HepG2 (cell line): Measurements from ENCODE around the gene PGPEP1. TPM values are rescaled to one million over a fixed set of nuclear protein-coding genes. Genes with fewer than 3 reads are reported as not detected.

ENCODE experiments used
- DMTF1 ChIP-seq: sonication (generic); formaldehyde crosslinking; IDR thresholded peaks from 2 replicates; pipeline ENCODE4 v1.4.0; 2020; ENCODE audit warnings: mild to moderate bottlenecking, missing genetic modification reagents
- HMGXB4 ChIP-seq, 2 experiments: sonication (generic) in 1 of 2; formaldehyde crosslinking in 1 of 2; IDR thresholded peaks; 2 replicates each; pipeline versions ENCODE4 v1.4.0 to v1.6.1; 2018 to 2020; ENCODE audit warnings: missing genetic modification reagents in 2 of 2, borderline replicate concordance in 1 of 2, low read depth in 1 of 2, mild to moderate bottlenecking in 1 of 2, missing biosample characterization in 1 of 2
- KAT2B ChIP-seq: fragments of 150-350 bp; IDR thresholded peaks from 2 replicates; pipeline ENCODE4 v1.6.1; 2014; ENCODE audit warnings: low read depth, low read length, borderline replicate concordance
- KLF16 ChIP-seq, 2 experiments: sonication (generic) in 1 of 2; formaldehyde crosslinking in 1 of 2; IDR thresholded peaks; 2 replicates each; pipeline versions ENCODE4 v1.6.1 to v1.8.0; 2016 to 2023; ENCODE audit warnings: missing genetic modification reagents in 2 of 2, missing compliant biosample characterization in 1 of 2
- PRDM10 ChIP-seq: sonication (generic); formaldehyde crosslinking; IDR thresholded peaks from 2 replicates; pipeline ENCODE4 v1.4.0; 2020; ENCODE audit warnings: low read depth, missing genetic modification reagents
- PTBP1 ChIP-seq: fragments of 200-400 bp; formaldehyde crosslinking; IDR thresholded peaks from 2 replicates; pipeline ENCODE4 v1.6.1; 2018; ENCODE audit warnings: low read length, low read depth; ENCODE audit not compliant: poor library complexity, severe bottlenecking
- RBM22 ChIP-seq: fragments of 200-400 bp; formaldehyde crosslinking; optimal IDR thresholded peaks from 2 replicates; pipeline ENCODE3; 2017; ENCODE audit warnings: mild to moderate bottlenecking, low read length, moderate library complexity
- SMAD3 ChIP-seq: sonication (generic); formaldehyde crosslinking; IDR thresholded peaks from 2 replicates; pipeline ENCODE4 v1.4.0; 2020; ENCODE audit warnings: missing genetic modification reagents
- SRF ChIP-seq: IDR thresholded peaks from 2 replicates; pipeline ENCODE4 v1.6.1; 2011; ENCODE audit warnings: mild to moderate bottlenecking, low read depth, low read length, moderate library complexity
- TEAD3 ChIP-seq: optimal IDR thresholded peaks from 2 replicates; pipeline ENCODE3; 2016; ENCODE audit warnings: borderline replicate concordance
- ZBTB20 ChIP-seq: sonication (generic); formaldehyde crosslinking; IDR thresholded peaks from 2 replicates; pipeline ENCODE4 v1.8.1; 2023; ENCODE audit warnings: missing genetic modification reagents, low read depth, mild to moderate bottlenecking, borderline replicate concordance
- ZMYM3 ChIP-seq: sonication (generic); formaldehyde crosslinking; IDR thresholded peaks from 2 replicates; pipeline ENCODE4 v1.5.1; 2020; ENCODE audit warnings: mild to moderate bottlenecking, missing genetic modification reagents
- ZNF343 ChIP-seq: sonication (generic); formaldehyde crosslinking; IDR thresholded peaks from 2 replicates; pipeline ENCODE4 v1.4.0; 2020; ENCODE audit warnings: mild to moderate bottlenecking, missing genetic modification reagents
- ZNF605 ChIP-seq: sonication (generic); formaldehyde crosslinking; IDR thresholded peaks from 2 replicates; pipeline ENCODE4 v1.8.0; 2022; ENCODE audit warnings: mild to moderate bottlenecking, missing genetic modification reagents
- ZNF768 ChIP-seq: sonication (generic); formaldehyde crosslinking; IDR thresholded peaks from 2 replicates; pipeline ENCODE4 v1.4.0; 2020; ENCODE audit warnings: missing genetic modification reagents
- polyA plus RNA-seq, 8 experiments: library from polyadenylated mRNA; depleted of rRNA in 3 of 8; stranded (reverse) in 7 of 8; unstranded in 1 of 8; fragments of >200 nt; fragmentation: Illumina TruSeq in 4 of 8; extraction: Trizol in 4 of 8; gene quantifications; 2 replicates each; pipeline versions ENCODE4 v1.2.1 to v1.2.3, GENCODE V29; 2011 to 2016; ENCODE audit warnings: low read depth in 4 of 8, missing spikeins in 1 of 8, mixed read lengths in 1 of 8; ENCODE audit not compliant: insufficient read depth in 1 of 8
- total RNA-seq, 5 experiments: library from RNA; depleted of rRNA; stranded (reverse); fragments of >200 nt; fragmentation: Illumina TruSeq; extraction: Trizol; gene quantifications; 2 replicates each; pipeline ENCODE4 v1.2.3, GENCODE V29; 2016; ENCODE audit warnings: low read depth in 1 of 5
- TF ChIP-seq, protein P1 (sequence below): sonication (generic); formaldehyde crosslinking; IDR thresholded peaks from 2 replicates; pipeline ENCODE4 v1.5.0; 2020; ENCODE audit warnings: mild to moderate bottlenecking, missing genetic modification reagents

The PGPEP1 gene
- total and polyA plus RNA-seq, 2 of the 13 experiments (the other 11 are each of a cell fraction or from before 2014, with no cell fraction given), result 53.1 to 56.6 TPM

GRCh38 chr19:18390065-18390907, 49.9 kb downstream of the PGPEP1 start (continued):
- TF ChIP-seq PRDM10 (no peak), HMGXB4 (CRISPR knock-in tag; IDR thresholded peaks at IDR 0.05; ENCODE audit: borderline replicate concordance in 1 of 2, low read depth in 1 of 2) (no peak; a peak in 1 of 4 replicates), KAT2B (no peak), SRF (no peak), ZBTB20 (no peak), ZMYM3 (CRISPR knock-in tag) (peak; percentile 45), TEAD3 (CRISPR knock-in tag) (peak; percentile 11), ZNF605 (CRISPR knock-in tag) (peak; percentile 56; the same call in 1 of the 2 replicates), KLF16 (CRISPR knock-in tag; IDR thresholded peaks at IDR 0.05) (0 out of 4 replicates have a peak, but pooled peaks of 1 of the 2 experiments have one; percentile 14), PTBP1 (no peak), DMTF1 (CRISPR knock-in tag) (no peak), ZNF768 (CRISPR knock-in tag) (no peak; the same call in 1 of the 2 replicates), RBM22 (peak; percentile 95), ZNF343 (no peak), SMAD3 (0 out of 2 replicates have a peak, but pooled peaks have one; percentile 23)
- TF ChIP-seq, protein P1, sequence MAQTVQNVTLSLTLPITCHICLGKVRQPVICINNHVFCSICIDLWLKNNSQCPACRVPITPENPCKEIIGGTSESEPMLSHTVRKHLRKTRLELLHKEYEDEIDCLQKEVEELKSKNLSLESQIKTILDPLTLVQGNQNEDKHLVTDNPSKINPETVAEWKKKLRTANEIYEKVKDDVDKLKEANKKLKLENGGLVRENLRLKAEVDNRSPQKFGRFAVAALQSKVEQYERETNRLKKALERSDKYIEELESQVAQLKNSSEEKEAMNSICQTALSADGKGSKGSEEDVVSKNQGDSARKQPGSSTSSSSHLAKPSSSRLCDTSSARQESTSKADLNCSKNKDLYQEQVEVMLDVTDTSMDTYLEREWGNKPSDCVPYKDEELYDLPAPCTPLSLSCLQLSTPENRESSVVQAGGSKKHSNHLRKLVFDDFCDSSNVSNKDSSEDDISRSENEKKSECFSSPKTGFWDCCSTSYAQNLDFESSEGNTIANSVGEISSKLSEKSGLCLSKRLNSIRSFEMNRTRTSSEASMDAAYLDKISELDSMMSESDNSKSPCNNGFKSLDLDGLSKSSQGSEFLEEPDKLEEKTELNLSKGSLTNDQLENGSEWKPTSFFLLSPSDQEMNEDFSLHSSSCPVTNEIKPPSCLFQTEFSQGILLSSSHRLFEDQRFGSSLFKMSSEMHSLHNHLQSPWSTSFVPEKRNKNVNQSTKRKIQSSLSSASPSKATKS (CRISPR knock-in tag), result no peak
